Body of pancreas (tissue), 4 donors: ENCODE measurements around the gene PLXNC1. TPM values are rescaled to one million over a fixed set of nuclear protein-coding genes. Genes with fewer than 3 reads are reported as not detected.

Experiments
- ATAC-seq: fragments of 150-250 bp; one replicate; pipeline ENCODE4 v1.9.1; 2016
- DNase-seq, 4 donors: peaks; one replicate each; pipeline ENCODE4 v3.0.0-alpha.2; 2019
- H3K27ac ChIP-seq, 4 donors: fragments of 200-600 bp; sonication (generic); 1 replicate in 3 of 4; 2 replicates in 1 of 4; pipeline versions ENCODE4 v1.5.1 to v1.6.1; 2016 to 2019; ENCODE audit warnings: mild to moderate bottlenecking in 1 of 4, mixed read lengths in 1 of 4, moderate library complexity in 1 of 4
- H3K27me3 ChIP-seq, 2 donors: fragments of 200-600 bp; sonication (generic); one replicate each; pipeline ENCODE4 v1.6.0; 2016; ENCODE audit warnings: mild to moderate bottlenecking in 1 of 2
- H3K36me3 ChIP-seq, 2 donors: fragments of 200-600 bp; sonication (generic); replicated peaks in 1 of 2; 2 replicates each; pipeline ENCODE4 v1.5.1; 2016; ENCODE audit warnings: low read depth in 2 of 2; ENCODE audit not compliant: insufficient read depth in 1 of 2
- H3K4me1 ChIP-seq: fragments of 200-600 bp; sonication (generic); one replicate; pipeline ENCODE4 v1.6.0; 2016
- H3K4me3 ChIP-seq, 2 donors: fragments of 200-600 bp; sonication (generic); 1 replicate in 1 of 2; 2 replicates in 1 of 2; pipeline ENCODE4 v1.5.1; 2016 to 2019
- H3K9me3 ChIP-seq, 3 donors: fragments of 200-600 bp; sonication (generic); 1 replicate in 2 of 3; 2 replicates in 1 of 3; pipeline ENCODE4 v1.5.1; 2016
- POLR2A ChIP-seq, 3 donors: fragments of 450-650 bp; IDR thresholded peaks; one replicate each; pipeline ENCODE4 v1.6.1; 2016; ENCODE audit warnings: antibody characterized with exemption in 3 of 3, mild to moderate bottlenecking in 2 of 3
- WGBS, 2 donors: methylation state at CpG; one replicate each; pipeline ENCODE4 v1.1.5; 2017; 5-methylcytosine and 5-hydroxymethylcytosine counted together
- intact Hi-C: fragments of 100-400 bp; cut with DNase I; formaldehyde crosslinking; loops from one replicate; pipeline ENCODE4 v1.15.1; 2023
- total RNA-seq, 2 donors: library from RNA; depleted of rRNA; stranded (reverse); fragments of >200 nt; gene quantifications; one replicate each; pipeline ENCODE4 v1.1.0, GENCODE V29; 2016
- TF ChIP-seq, protein P1 (sequence below), 7 experiments: fragments of 450-650 bp in 4 of 7; fragments of 200-600 bp in 3 of 7; sonication (generic) in 3 of 7; IDR thresholded peaks; one replicate each; pipeline ENCODE4 v1.5.1; 2016 to 2019; ENCODE audit warnings: antibody characterized with exemption in 7 of 7

The PLXNC1 gene
- total RNA-seq, 2 donors from 2014 or later = 3.9 to 4.9 TPM

DNA sequence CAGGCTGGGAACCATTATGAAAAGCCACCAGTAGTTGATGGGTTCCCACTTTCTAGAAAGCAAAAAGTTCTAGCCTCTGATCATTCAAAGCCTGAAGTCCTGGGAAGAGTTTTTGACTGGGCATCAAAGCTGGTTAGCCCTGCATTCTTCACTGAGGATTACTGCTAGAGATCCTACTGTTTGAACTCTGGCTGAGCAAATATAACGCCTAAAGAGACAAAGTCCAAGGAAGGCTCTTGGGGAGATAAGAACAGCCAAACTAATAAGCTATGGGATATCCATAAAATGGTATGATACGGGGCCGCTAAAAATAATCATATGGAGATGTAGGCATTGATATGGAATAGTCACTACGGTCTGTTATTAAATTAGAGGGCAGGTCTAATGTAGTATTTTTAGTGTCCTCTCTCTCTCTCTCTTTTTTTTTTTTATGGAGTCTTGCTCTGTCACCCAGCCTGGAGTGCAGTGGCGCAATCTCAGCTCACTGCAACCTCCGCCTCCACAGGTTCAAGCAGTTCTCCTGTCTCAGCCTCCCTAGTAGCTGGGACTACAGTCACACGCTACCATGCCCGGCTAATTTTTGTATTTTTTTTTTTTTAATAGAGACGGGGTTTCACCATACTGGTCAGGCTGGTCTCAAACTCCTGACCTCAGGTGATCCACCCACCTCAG, 35.5 kb downstream of the PLXNC1 start:
- H3K27me3 ChIP-seq = no peaks in the 10 kb centered on the region
- no peak for ATAC-seq

DNA sequence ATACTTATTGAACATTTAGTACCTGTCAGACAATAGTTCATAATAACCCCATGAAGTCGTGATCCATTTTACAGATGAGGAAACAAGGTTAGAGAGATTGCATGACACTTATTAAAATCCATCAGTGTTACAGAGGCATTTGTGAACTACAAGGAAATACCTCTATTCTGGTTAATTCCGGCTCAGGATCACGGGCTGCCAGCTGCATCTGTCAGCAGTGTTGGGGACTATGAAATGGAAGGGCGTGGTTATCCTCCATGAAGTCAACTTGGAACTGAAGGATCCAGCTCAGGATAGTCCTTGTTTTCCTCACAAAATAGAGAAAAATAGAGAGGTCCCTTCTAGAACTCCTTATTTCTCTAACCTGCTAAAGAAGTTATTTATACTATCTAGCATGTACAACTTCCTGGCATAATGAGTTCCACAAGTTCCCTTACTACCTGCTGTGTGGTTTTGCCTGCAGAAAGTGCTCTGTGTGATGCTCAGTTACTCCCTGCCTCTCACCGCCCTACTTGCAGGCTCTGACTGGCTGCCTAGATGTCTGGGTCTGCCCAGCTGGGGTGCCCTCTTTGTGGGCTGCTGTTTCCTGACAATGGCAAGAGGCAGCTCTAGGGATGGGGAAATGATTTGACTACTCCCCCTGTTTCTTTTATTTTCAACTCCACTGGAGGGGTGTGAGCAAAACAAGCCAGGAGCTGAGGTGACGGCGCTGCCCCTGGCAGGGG, 36.8 kb downstream of the PLXNC1 start:
- no peaks in the 10 kb centered on the region for H3K27me3 ChIP-seq
- no peak overlapping the region for H3K4me3 ChIP-seq
- ATAC-seq (no peak), DNase-seq (no peak)
- H3K36me3 ChIP-seq = no peaks in the 10 kb centered on the region
- 79 to 84% methylated on average over 5 to 7 of the region's 7 CpGs for WGBS, 2 donors
- TF ChIP-seq, protein P1, sequence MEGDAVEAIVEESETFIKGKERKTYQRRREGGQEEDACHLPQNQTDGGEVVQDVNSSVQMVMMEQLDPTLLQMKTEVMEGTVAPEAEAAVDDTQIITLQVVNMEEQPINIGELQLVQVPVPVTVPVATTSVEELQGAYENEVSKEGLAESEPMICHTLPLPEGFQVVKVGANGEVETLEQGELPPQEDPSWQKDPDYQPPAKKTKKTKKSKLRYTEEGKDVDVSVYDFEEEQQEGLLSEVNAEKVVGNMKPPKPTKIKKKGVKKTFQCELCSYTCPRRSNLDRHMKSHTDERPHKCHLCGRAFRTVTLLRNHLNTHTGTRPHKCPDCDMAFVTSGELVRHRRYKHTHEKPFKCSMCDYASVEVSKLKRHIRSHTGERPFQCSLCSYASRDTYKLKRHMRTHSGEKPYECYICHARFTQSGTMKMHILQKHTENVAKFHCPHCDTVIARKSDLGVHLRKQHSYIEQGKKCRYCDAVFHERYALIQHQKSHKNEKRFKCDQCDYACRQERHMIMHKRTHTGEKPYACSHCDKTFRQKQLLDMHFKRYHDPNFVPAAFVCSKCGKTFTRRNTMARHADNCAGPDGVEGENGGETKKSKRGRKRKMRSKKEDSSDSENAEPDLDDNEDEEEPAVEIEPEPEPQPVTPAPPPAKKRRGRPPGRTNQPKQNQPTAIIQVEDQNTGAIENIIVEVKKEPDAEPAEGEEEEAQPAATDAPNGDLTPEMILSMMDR (IDR thresholded peaks at IDR 0.05) = no peak
- no peak for TF ChIP-seq POLR2A (IDR thresholded peaks at IDR 0.05)
- H3K4me1 ChIP-seq = peaks cover 11% of the 10 kb centered on the region
- H3K9me3 ChIP-seq = no peaks in the 10 kb centered on the region
- intact Hi-C loops = no loop called here
- no peak overlapping the region for H3K27ac ChIP-seq

More for the DNA sequence above, 35.5 kb downstream of the PLXNC1 start:
- H3K4me1 ChIP-seq = peaks cover 11% of the 10 kb centered on the region
- TF ChIP-seq, protein P1 (IDR thresholded peaks at IDR 0.05) = no peak
- TF ChIP-seq POLR2A (IDR thresholded peaks at IDR 0.05) = no peak
- H3K27ac ChIP-seq = peak overlapping the region in 1 of 4 donors; percentile 25
- whole genome bisulfite sequencing, 2 donors = 60 to 67% methylated on average over 9 of the region's 9 CpGs
- H3K9me3 ChIP-seq = no peaks in the 10 kb centered on the region
- DNase-seq = no peak
- intact Hi-C loops = no loop called here
- no peak overlapping the region for H3K4me3 ChIP-seq
- H3K36me3 ChIP-seq = no peaks in the 10 kb centered on the region

DNA sequence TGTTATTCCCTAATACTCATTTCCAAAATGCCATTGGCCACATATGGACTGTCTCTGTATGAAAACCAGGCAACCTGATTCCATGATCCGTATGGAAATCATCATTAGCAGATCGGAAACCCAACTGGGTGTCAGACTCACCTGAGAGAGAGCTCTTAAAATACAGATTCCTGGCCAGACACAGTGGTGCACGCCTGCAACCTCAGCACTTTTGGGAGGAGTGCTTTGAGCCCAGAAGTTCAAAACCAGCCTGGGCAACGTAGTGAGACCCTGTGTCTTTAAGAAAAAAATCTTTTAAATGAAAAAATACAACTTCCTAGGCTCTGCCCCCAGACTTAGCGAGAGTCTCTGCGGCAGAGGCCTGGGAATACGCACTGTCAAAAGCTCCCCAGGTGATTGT, 37.4 kb downstream of the PLXNC1 start:
- Histone ChIP-seq H3K27ac (no peak overlapping the region), H3K9me3 (no peaks in the 10 kb centered on the region), H3K4me1 (peaks cover 11% of the 10 kb centered on the region), H3K27me3 (no peaks in the 10 kb centered on the region), H3K4me3 (no peak overlapping the region), H3K36me3 (no peaks in the 10 kb centered on the region)
- intact Hi-C loops = no loop called here
- DNase-seq = no peak
- 82 to 85% methylated on average over 6 to 7 of the region's 7 CpGs for WGBS, 2 donors
- no peak for ATAC-seq
- TF ChIP-seq, protein P1 (IDR thresholded peaks at IDR 0.05) = no peak
- TF ChIP-seq POLR2A (IDR thresholded peaks at IDR 0.05) = no peak

DNA sequence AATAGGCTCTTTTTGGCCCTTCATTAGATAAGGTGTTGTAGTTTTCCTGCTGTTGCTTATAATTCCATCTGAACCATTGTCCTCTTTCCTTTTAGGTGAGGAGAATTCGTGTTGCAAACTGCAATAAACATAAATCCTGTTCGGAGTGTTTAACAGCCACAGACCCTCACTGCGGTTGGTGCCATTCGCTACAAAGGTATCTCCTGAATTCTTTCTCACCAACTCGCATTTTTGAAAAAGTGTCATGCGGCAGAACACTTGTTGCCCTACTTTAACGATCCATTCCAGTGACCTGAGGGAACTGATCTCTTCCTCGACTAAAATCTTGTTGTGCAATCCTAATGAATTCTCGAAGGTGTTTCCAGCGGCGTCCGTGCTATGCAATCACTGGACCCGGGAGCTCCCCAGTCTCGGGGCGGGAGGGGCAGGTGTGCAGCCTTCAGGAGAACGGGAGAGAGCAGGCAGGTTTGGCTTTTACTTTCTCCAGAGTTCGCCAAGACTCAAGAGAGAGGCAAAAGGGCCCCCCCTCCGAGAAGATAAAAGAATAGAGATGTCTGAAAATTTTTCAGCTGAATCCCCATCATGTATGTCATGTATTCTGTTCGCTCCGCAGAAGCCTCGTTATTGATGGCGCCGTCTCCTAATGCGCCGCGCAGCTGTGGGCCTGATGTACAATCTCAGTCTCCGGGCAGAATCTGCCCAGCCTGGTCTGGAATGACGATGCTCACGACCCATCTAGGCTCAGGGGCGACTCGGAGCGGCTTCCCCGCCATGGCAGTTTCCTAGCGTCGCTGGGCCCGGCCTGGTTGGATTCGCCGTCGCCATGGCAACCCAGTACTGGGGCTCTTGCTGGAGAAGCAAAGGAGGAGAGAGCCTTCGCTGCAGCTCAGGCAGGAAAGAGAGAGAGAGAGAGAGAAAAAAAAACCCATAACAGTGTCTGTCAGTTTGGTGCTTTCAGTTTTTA, 38.2 kb downstream of the PLXNC1 start:
- 38 to 50% methylated on average over 40 of the region's 40 CpGs for WGBS, 2 donors
- H3K4me3 ChIP-seq = no peak overlapping the region
- peaks cover 11% of the 10 kb centered on the region for H3K4me1 ChIP-seq
- H3K9me3 ChIP-seq = no peaks in the 10 kb centered on the region
- no peaks in the 10 kb centered on the region for H3K36me3 ChIP-seq
- intact Hi-C loops = no loop called here
- DNase-seq (peak; percentile 20 to 56 (median 46)), ATAC-seq (no peak)
- no peak for TF ChIP-seq POLR2A (IDR thresholded peaks at IDR 0.05)
- TF ChIP-seq, protein P1 (IDR thresholded peaks at IDR 0.05) = no peak
- no peak overlapping the region for H3K27ac ChIP-seq
- H3K27me3 ChIP-seq = no peaks in the 10 kb centered on the region
